ENCODE data around the gene CELA1.
"Not testable (repeated sequence)": the region's sequence is repeated elsewhere in the genome, so short reads cannot be mapped to it uniquely, and the experiment has no call there.

The CELA1 gene

GRCh38 chr12:51318846-51319599, 27.5 kb downstream of the CELA1 start:
- in situ Hi-C loops (cut with MboI; ENCODE audit: low sequenced_read_pairs) = no loop called here

- in situ Hi-C loops (cut with MboI; ENCODE audit: low sequenced_read_pairs) = not testable (repeated sequence)
Observed at GRCh38 chr12:51318057-51318806, 28.2 kb downstream of the CELA1 start.

DNA sequence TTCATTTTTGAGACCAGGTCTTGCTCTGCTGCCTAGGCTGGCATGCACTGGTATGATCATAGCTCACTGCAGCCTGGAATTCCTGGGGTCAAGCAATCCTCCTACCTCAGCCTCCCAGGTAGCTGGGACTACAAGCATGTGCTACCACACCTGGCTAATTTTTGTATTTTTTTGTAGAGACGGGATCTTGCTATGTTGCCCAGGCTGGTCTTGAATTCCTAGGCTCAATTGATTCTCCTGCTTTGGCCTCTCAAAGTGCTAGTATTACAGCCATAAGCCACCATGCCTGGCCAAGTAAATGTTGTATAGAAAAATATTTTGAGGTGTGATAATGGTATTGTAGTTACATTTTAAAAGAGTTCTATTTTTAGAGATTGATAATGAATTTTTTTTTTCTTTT, 35.1 kb downstream of the CELA1 start:
- in situ Hi-C loops (cut with MboI; ENCODE audit: low sequenced_read_pairs) = no loop called here

- in situ Hi-C loops (cut with MboI; ENCODE audit: low sequenced_read_pairs) = no loop called here
Observed at GRCh38 chr12:51307655-51308593, 38.6 kb downstream of the CELA1 start.

DNA sequence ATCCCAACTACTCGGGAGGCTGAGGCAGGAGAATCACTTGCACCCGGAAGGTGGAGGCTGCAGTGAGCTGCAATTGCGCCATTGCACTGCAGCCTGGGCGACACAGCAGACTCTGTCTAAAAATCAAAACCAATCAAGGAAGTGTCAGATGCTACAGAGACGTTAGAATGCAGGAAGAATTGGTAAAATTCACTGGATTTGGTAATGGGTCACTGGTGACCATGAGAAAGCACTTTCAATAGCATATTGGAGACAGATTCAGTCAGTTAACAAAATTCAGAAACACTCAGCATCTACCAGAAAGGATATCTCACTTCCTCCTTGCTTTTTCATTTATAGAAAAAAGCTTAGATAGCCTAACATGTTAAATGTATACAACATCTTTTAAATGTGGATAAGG, 40.0 kb downstream of the CELA1 start:
- in situ Hi-C loops (cut with MboI; ENCODE audit: low sequenced_read_pairs) = no loop called here

DNA sequence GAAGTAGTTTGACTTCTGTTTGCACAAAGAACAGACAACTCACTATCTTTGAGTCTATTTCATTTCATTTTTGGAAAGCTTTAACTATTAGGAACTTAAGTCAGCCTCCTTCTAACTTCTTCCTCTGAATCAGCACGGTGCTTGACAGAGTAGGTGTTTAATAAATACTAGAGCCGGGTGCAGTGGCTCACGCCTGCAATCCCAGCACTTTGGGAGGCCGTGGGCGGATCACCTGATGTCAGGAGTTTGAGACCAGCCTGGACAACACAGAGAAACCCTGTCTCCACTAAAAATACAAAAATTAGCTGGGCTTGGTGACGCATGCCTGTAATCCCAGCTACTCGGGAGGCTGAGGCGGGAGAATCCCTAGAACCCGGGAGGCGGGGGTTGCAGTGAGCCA, 45.7 kb downstream of the CELA1 start:
- in situ Hi-C loops (cut with MboI; ENCODE audit: low sequenced_read_pairs) = not testable (repeated sequence)

DNA sequence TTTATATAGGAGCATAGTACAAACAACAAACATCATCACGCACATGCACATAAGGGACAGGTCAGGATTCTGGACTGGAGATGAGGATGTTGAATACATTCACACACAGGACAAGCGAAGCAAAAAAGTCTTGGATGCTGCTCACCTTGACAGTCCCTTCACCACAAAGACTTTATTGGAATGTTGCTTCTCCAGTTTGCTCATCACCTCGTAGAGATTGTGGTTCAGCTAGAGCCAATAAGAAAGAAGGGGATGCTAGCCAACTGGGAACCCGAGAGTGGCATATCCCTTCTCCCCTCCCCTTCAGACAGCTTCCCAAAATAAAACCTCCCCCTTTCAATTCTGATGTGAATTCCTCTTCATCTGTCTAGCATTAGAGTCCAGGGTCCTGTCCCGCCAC, 50.8 kb downstream of the CELA1 start:
- in situ Hi-C loops (cut with MboI; ENCODE audit: low sequenced_read_pairs) = no loop called here

DNA sequence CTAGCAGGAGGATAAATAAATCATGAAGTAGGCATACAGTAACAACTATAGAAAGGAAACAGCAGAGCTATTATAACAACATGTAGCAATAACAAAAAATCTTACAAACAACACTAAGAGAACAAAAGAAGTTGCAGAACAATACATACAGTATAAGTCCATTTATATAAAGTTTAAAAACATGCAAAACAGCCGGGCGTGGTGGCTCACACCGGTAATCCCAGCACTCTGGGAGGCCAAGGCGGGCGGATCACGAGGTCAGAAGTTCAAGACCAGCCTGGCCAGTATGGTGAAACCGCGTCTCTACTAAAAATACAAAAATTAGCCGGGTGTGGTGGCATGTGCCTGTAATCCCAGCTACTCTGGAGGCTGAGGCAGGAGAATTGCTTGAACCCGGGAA, 52.4 kb downstream of the CELA1 start:
- in situ Hi-C loops (cut with MboI; ENCODE audit: low sequenced_read_pairs) = not testable (repeated sequence)

- in situ Hi-C loops (cut with MboI; ENCODE audit: low sequenced_read_pairs) = no loop called here
Observed at GRCh38 chr12:51293696-51294095, 52.8 kb downstream of the CELA1 start.

GRCh38 chr12:51291603-51292513, 54.6 kb downstream of the CELA1 start:
- in situ Hi-C loops (cut with MboI; ENCODE audit: low sequenced_read_pairs) = not testable (repeated sequence)

GRCh38 chr12:51285843-51286242, 60.6 kb downstream of the CELA1 start:
- in situ Hi-C loops (cut with MboI; ENCODE audit: low sequenced_read_pairs) = no loop called here

DNA sequence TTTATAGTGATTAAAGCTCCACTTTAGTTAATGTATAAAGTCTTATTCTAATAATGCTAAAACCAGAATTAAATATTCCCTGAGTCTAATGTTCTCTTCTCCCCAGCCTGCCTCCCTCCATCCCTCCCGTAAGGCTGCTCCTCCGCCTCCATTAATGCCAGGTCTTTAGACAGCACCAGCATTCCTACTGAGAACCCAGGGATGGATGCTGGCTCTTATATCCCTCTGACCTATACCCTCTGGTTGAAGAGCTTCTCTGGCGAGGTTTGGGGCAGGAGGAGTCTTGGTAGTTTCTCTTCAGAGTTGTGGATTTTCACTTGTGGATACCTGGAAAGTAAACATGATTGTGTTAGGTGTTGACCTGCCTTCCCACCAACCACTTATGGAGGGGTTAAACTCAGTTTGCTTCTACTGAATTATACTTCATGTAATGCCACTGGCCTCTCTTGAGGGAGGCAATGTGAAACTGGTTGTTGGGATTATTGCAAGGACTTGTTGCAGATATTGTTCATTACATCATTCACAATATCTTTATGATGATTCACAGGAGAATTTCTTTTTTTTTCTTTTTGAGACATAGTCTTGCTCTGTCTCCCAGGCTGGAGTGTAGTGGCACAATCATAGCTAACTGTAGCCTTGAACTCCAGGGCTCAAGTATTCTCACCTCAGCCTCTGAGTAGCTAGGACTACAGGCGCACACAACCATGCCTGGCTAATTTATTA, 65.1 kb downstream of the CELA1 start:
- in situ Hi-C loops (cut with MboI; ENCODE audit: low sequenced_read_pairs) = no loop called here

Data from hTERT RPE-1 (cell line).